Upper lobe of right lung (tissue), 1 donor: ENCODE data around the gene OTUD4. TPM values are rescaled to one million over a fixed set of nuclear protein-coding genes. Genes with fewer than 3 reads are reported as not detected.
A peak's percentile ranks its signal among the peaks of the same experiment; 100 is the strongest.
"Not testable (repeated sequence)": the region's sequence is repeated elsewhere in the genome, so short reads cannot be mapped to it uniquely, and the experiment has no call there.

Experiments
- ATAC-seq: fragments of 200-7000 bp; cut with Tn5 transposase; one replicate; pipeline ENCODE4 v1.9.1; 2020; ENCODE audit warnings: mild to moderate bottlenecking, moderate library complexity
- DNase-seq: peaks from one replicate; pipeline ENCODE4 v3.0.0-alpha.2; 2020
- H3K27ac ChIP-seq: fragments of 200-600 bp; one replicate; pipeline ENCODE4 v1.8.0; 2022
- H3K27me3 ChIP-seq: fragments of 200-600 bp; one replicate; pipeline ENCODE4 v1.8.0; 2022; ENCODE audit warnings: mild to moderate bottlenecking
- H3K36me3 ChIP-seq: fragments of 200-600 bp; one replicate; pipeline ENCODE4 v1.8.0; 2022
- H3K4me1 ChIP-seq: fragments of 200-600 bp; one replicate; pipeline ENCODE4 v1.8.0; 2022
- H3K4me3 ChIP-seq: fragments of 200-600 bp; one replicate; pipeline ENCODE4 v1.8.0; 2022; ENCODE audit warnings: mild to moderate bottlenecking
- H3K9me3 ChIP-seq: fragments of 200-600 bp; one replicate; pipeline ENCODE4 v1.8.0; 2022
- intact Hi-C: fragments of 100-400 bp; cut with DNase I; formaldehyde crosslinking; loops from one replicate; pipeline ENCODE4 v1.11.0; 2022
- total RNA-seq: library from RNA; stranded (reverse); fragmentation: NEBNext Ultra II Directional; extraction: Animal tissue kit (Norgen Biotek cat#: 25700); gene quantifications from one replicate; pipeline ENCODE4 v1.2.1, GENCODE V29; 2021
- TF ChIP-seq, protein P1 (sequence below): fragments of 200-600 bp; IDR thresholded peaks from one replicate; pipeline ENCODE4 v1.8.0; 2022; ENCODE audit warnings: antibody characterized with exemption
- donor health status: DM: no; HTN: yes; CAD: no; lungs with severe emphysema.

Gene OTUD4
- total RNA-seq, 1 donor from 2014 or later: 46.3 TPM

DNA sequence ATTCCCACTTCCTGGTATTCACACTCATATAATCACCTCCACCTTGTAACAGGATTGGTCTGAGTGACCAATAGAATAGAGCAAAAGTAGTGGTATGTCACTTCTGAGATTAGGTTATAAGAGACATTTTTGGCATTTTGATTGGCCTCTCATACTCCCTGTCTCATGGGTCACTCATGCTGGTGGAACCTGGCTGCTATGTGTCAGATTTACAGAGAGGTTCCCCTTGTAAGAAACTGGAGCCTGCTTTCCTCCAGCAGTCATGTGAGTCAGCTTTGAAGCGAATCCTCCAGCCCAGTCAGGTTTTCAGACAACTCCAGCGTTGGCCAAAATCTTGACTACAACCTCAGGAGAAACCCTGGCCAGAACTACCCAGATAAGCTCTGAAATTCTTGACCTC is 2.6 kb upstream of the OTUD4 start:
- H3K4me3 ChIP-seq: no peak overlapping the region
- no peaks in the 10 kb centered on the region for H3K27me3 ChIP-seq
- no peak for ATAC-seq
- no peak overlapping the region for H3K27ac ChIP-seq
- H3K4me1 ChIP-seq: peaks cover 10% of the 10 kb centered on the region
- H3K9me3 ChIP-seq: no peaks in the 10 kb centered on the region
- intact Hi-C loops: no loop called here
- no peak for DNase-seq
- TF ChIP-seq, protein P1, sequence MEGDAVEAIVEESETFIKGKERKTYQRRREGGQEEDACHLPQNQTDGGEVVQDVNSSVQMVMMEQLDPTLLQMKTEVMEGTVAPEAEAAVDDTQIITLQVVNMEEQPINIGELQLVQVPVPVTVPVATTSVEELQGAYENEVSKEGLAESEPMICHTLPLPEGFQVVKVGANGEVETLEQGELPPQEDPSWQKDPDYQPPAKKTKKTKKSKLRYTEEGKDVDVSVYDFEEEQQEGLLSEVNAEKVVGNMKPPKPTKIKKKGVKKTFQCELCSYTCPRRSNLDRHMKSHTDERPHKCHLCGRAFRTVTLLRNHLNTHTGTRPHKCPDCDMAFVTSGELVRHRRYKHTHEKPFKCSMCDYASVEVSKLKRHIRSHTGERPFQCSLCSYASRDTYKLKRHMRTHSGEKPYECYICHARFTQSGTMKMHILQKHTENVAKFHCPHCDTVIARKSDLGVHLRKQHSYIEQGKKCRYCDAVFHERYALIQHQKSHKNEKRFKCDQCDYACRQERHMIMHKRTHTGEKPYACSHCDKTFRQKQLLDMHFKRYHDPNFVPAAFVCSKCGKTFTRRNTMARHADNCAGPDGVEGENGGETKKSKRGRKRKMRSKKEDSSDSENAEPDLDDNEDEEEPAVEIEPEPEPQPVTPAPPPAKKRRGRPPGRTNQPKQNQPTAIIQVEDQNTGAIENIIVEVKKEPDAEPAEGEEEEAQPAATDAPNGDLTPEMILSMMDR: no peak
- no peaks in the 10 kb centered on the region for H3K36me3 ChIP-seq

DNA sequence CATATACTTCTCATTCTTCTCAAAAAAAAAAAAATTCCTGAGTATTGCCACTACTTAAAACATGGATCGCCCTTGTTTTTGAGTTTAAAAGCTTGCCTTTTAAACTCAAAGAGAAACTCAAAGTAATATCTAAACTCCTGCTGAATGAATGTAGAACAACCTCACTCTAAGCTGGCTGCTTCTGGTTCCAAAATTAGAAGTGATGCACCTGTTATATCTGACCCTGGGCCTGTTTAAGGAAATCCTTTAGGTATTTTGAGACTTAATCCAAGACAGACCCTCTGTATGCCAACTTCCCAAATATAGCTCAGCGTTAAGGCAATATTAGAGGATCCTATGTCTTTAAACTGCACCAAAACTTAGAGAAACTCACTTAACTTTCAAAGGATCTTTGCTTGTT is 1.8 kb upstream of the OTUD4 start:
- Histone ChIP-seq H3K36me3 (no peaks in the 10 kb centered on the region), H3K9me3 (no peaks in the 10 kb centered on the region), H3K27me3 (no peaks in the 10 kb centered on the region), H3K4me3 (no peak overlapping the region), H3K4me1 (peaks cover 18% of the 10 kb centered on the region), H3K27ac (no peak overlapping the region)
- TF ChIP-seq, protein P1: no peak
- no peak for DNase-seq
- intact Hi-C loops: no loop called here
- no peak for ATAC-seq

DNA sequence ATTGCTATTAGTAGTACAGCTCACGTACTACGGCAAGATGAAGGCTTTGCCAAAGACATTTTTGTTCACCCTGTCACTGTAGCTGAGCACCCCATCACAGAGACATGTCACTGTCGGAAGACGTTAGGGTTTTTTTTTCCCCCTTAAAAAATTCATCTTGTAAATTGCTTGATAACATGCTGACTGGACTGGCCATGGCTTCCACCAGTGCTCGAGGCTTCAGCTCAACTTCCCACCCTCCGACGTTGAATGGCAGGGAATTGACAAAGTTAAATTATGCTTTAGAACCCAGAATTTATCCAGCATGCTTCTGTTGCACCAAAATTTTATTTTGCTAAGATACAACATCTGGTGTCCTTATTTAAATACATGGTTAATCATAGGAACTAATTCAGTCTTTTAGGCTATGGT is 707 bp upstream of the OTUD4 start:
- H3K4me3 ChIP-seq: peak overlapping the region; percentile 73
- ATAC-seq (no peak), DNase-seq (no peak)
- H3K27ac ChIP-seq: peak overlapping the region; percentile 91
- no peaks in the 10 kb centered on the region for H3K36me3 ChIP-seq
- H3K9me3 ChIP-seq: no peaks in the 10 kb centered on the region
- intact Hi-C loops: no loop called here
- TF ChIP-seq, protein P1: no peak
- H3K4me1 ChIP-seq: peaks cover 29% of the 10 kb centered on the region
- H3K27me3 ChIP-seq: no peaks in the 10 kb centered on the region

DNA sequence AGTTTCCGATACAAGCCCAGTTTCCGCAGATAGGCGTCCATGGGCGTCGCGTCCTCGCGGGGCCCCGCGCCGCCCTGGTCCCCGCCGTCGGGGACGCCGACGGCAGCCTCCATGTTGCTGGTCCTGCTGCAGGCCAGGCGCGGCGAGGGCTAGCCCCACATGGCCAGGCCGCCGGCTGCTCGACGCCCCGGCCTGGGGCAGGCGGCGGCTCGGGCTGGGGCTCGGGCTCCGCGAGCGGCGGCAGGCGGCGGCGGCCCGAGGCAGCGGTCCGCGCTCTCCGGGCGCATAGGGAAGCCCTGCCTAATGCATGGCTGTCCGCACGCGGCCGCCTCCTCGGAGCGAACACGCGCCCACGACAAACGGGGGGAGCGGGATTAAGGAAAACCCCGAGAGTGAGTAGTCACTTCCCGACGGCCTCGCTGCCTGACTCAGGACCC is 510 bp downstream of the OTUD4 start:
- ATAC-seq: peak; percentile 36
- intact Hi-C loops, H3K27me3 ChIP-seq, H3K36me3 ChIP-seq, DNase-seq, H3K9me3 ChIP-seq: not testable (repeated sequence)
- H3K27ac ChIP-seq: peak overlapping the region; percentile 96
- H3K4me1 ChIP-seq: peaks cover 37% of the 10 kb centered on the region
- H3K4me3 ChIP-seq: peak overlapping the region; percentile 73

DNA sequence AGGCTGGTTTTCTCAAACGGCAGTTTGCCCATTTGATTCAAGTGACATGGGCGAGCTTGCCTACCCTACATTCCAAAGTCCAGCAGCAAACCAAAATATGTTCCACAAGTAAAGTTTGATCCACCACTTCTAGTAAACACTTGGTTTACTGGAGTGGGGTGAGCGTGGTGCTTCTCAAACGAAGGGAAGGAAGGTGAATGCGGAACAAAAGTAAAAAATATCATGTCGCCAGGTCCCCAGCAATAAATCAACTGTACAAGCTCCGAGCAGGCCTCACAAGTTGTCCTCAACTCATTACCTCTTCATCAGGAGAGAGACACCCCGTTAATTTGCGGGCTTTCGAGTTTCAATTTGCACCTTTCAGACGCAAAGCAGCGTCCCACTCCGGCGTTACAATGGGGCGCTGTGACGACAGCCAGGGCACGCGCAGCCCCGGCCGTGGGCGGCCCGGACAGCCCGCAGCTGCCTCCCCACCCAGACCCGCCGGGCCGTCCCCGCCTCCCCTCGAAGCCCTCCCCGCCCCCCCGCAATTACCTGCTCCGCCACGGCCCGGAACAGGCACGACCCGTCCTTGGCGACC is 1.0 kb downstream of the OTUD4 start:
- intact Hi-C loops: no loop called here

DNA sequence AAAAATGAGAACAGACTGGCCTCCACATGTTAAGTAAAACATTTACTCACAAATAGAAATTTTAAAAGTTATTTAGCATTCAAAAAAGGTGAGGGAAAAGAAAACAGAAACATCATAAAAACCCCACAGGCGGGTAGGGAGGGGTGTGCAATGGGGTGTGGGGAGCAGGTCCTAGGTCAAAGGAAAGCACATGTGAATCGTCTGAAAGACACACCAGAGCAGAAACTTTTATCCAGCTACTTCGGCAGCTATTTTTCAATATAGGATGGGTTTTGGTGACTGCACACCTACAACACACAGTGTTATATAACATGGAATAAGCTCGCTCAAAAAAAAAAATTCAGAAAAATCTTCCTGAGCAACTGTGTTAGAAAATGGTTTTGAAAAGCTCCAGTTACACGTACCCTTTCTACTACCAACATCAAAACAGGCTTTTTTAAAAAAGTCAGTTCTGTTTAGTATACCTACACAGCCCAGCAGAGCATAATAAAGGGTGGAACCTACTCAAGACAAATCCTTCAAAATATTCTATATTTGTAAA is 1.6 kb downstream of the OTUD4 start:
- no peaks in the 10 kb centered on the region for H3K27me3 ChIP-seq
- H3K4me1 ChIP-seq: peaks cover 37% of the 10 kb centered on the region
- peak overlapping the region; percentile 73 for H3K4me3 ChIP-seq
- intact Hi-C loops: no loop called here
- TF ChIP-seq, protein P1: no peak
- ATAC-seq: no peak
- peak overlapping the region; percentile 96 for H3K27ac ChIP-seq
- H3K9me3 ChIP-seq: no peaks in the 10 kb centered on the region
- no peak for DNase-seq
- peaks cover 7% of the 10 kb centered on the region for H3K36me3 ChIP-seq

More for the DNA sequence above, 1.0 kb downstream of the OTUD4 start:
- Histone ChIP-seq H3K27me3 (no peaks in the 10 kb centered on the region), H3K36me3 (peaks cover 1% of the 10 kb centered on the region), H3K27ac (peak overlapping the region; percentile 96), H3K9me3 (no peaks in the 10 kb centered on the region), H3K4me3 (peak overlapping the region; percentile 73), H3K4me1 (peaks cover 37% of the 10 kb centered on the region)
- peak; percentile 93 for DNase-seq
- TF ChIP-seq, protein P1: no peak
- ATAC-seq: peak; percentile 77
